Kidney (tissue), 14 donors: ENCODE results near the gene MDM4. TPM values are rescaled to one million over a fixed set of nuclear protein-coding genes. Genes with fewer than 3 reads are reported as not detected.

Experiments
- DNase-seq, 5 donors: peaks; one replicate each; pipeline ENCODE4 v3.0.0-alpha.2; 2013 to 2020
- FAIRE-seq: peaks from 2 replicates; lab custom pipeline; 2012; peaks lifted over from hg19 to GRCh38; lab: Jason Lieb, UNC
- H3K27ac ChIP-seq, 2 donors: one replicate each; pipeline ENCODE4 v1.7.0; 2013; ENCODE audit warnings: low read depth in 2 of 2, low read length in 2 of 2, inconsistent platforms in 1 of 2
- H3K27me3 ChIP-seq: one replicate; pipeline ENCODE4 v1.7.1; 2013; ENCODE audit warnings: low read length, inconsistent platforms; ENCODE audit not compliant: control insufficient read depth, insufficient read depth
- H3K36me3 ChIP-seq, 3 donors: one replicate each; pipeline versions ENCODE4 v1.7.0 to v1.7.1; 2013; ENCODE audit warnings: low read length in 3 of 3, control low read depth in 1 of 3, inconsistent platforms in 1 of 3; ENCODE audit not compliant: insufficient read depth in 3 of 3, control insufficient read depth in 2 of 3
- H3K4me1 ChIP-seq, 3 donors: one replicate each; pipeline versions ENCODE4 v1.7.0 to v1.7.1; 2013; ENCODE audit warnings: low read length in 3 of 3, inconsistent platforms in 1 of 3, low read depth in 1 of 3; ENCODE audit not compliant: control insufficient read depth in 2 of 3, insufficient read depth in 2 of 3
- H3K4me3 ChIP-seq, 3 donors: one replicate each; pipeline versions ENCODE4 v1.7.0 to v1.8.1; 2013; ENCODE audit warnings: low read length in 3 of 3, control low read depth in 1 of 3, inconsistent platforms in 1 of 3
- H3K9ac ChIP-seq, 3 donors: one replicate each; pipeline versions ENCODE4 v1.7.0 to v1.7.1; 2013; ENCODE audit warnings: low read length in 3 of 3, control low read depth in 1 of 3, inconsistent platforms in 1 of 3
- H3K9me3 ChIP-seq, 3 donors: one replicate each; pipeline versions ENCODE4 v1.7.0 to v1.7.1; 2013; ENCODE audit warnings: low read length in 3 of 3, control low read depth in 1 of 3, inconsistent platforms in 1 of 3; ENCODE audit not compliant: control insufficient read depth in 2 of 3, insufficient read depth in 1 of 3
- intact Hi-C: fragments of 100-400 bp; cut with DNase I; formaldehyde crosslinking; loops from one replicate; pipeline ENCODE4 v1.11.1; 2022
- polyA plus RNA-seq: library from polyadenylated mRNA; stranded (reverse); fragments of 350-450 nt; fragmentation: Illumina TruSeq; extraction: RNeasy Lipid Tissue Mini Kit (QIAGEN cat#74804); gene quantifications from one replicate; pipeline ENCODE4 v1.2.3, GENCODE V29; 2014; ENCODE audit warnings: low read depth, low replicate concordance; ENCODE audit not compliant: insufficient read depth
- total RNA-seq: library from RNA; stranded (reverse); fragmentation: NEBNext Ultra II Directional; extraction: Animal tissue kit (Norgen Biotek cat#: 25700); gene quantifications from one replicate; pipeline ENCODE4 v1.2.1, GENCODE V29; 2021
- TF ChIP-seq, protein P1 (sequence below): IDR thresholded peaks from 3 replicates; pipeline ENCODE4 v1.5.1; 2012; ENCODE audit warnings: mild to moderate bottlenecking, moderate library complexity, borderline replicate concordance; ENCODE audit not compliant: insufficient read depth; ENCODE audit errors: extremely low read depth
- donor health status: control.
- donor health status: control.
- donor health status: control.
- donor health status: control.
- donor health status: control.
- donor health status: DM: yes; HTN: yes; CAD: no.
- donor health status: Normal renal cell carcinoma (clear cell type).

The MDM4 gene
- total and polyA plus RNA-seq, 2 donors from 2014 or later = 6.3 to 87.9 TPM

DNA sequence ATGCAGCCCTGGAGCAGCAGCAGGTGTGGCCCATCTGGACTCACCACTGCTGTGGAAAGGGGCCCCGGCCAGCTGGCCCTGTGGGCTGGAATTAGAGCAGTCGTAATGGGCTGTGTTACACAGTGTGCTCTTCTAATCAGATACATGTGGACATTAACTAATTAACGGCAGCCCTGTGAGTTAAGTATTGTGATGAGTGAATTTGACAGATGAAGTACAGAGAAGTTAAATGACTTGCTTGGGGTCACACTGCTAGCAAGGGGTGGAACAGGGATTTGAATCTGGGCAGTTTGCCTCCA, 58.6 kb downstream of the MDM4 start:
- Histone ChIP-seq H3K36me3 (no peaks in the 10 kb centered on the region), H3K4me1 (no peaks in the 10 kb centered on the region), H3K9me3 (no peaks in the 10 kb centered on the region), H3K27me3 (no peaks in the 10 kb centered on the region), H3K9ac (no peak overlapping the region), H3K4me3 (no peak overlapping the region), H3K27ac (no peak overlapping the region)
- DNase-seq = peak in 2 of 5 donors; percentile 33 to 56
- intact Hi-C loops = no loop called here
- FAIRE-seq = no peak
- TF ChIP-seq, protein P1, sequence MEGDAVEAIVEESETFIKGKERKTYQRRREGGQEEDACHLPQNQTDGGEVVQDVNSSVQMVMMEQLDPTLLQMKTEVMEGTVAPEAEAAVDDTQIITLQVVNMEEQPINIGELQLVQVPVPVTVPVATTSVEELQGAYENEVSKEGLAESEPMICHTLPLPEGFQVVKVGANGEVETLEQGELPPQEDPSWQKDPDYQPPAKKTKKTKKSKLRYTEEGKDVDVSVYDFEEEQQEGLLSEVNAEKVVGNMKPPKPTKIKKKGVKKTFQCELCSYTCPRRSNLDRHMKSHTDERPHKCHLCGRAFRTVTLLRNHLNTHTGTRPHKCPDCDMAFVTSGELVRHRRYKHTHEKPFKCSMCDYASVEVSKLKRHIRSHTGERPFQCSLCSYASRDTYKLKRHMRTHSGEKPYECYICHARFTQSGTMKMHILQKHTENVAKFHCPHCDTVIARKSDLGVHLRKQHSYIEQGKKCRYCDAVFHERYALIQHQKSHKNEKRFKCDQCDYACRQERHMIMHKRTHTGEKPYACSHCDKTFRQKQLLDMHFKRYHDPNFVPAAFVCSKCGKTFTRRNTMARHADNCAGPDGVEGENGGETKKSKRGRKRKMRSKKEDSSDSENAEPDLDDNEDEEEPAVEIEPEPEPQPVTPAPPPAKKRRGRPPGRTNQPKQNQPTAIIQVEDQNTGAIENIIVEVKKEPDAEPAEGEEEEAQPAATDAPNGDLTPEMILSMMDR = no peak

DNA sequence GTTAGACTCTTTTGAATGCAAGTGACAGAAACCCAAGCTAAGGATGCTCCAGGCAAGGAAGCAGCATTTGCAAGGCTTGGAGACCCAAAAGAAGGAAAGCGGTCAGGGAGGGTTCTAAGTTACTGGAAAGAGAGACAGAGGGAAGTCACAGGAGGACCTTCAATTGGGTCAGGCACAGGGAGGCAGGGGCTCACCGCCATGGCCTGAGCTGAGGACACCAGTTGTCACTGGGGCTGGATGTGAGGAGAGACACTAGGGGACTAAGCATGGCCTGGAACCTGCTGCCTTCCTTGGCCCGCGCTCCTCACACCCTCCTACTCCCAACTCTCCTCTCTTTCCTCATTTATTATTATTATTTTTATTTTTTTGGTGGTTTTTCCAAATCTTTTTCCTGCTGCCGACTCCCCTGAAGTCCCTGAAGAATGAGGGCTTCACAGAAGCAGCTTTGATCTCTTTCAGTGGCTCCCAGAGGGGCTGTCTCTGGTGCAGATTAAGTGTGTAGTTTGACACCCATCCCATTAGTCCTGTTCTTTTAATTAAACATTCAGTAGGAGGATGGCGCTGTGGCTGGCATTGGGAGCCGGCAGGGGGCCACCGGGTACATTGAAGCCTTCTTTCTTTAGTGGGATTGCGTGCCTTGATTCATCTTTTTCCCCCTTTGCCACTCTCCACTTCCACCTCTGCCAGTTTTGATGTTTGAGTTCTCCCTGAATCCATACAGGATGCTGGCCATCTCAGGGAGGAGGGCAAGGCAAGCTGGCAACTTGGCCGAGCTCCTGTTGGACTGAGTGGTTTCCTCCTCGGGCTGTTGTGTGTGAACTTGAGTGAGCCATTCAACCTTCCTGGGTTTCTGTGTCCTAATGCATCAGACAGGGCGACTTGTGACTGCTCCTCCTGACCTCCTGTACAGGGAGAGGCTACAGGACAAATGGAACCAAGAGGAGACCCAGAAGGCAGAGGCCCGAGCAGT, 59.3 kb downstream of the MDM4 start:
- H3K4me3 ChIP-seq = no peak overlapping the region
- DNase-seq (no peak), FAIRE-seq (no peak)
- H3K27ac ChIP-seq = no peak overlapping the region
- TF ChIP-seq, protein P1 = no peak
- H3K27me3 ChIP-seq = no peaks in the 10 kb centered on the region
- no peaks in the 10 kb centered on the region for H3K36me3 ChIP-seq
- H3K4me1 ChIP-seq = no peaks in the 10 kb centered on the region
- intact Hi-C loops = no loop called here
- H3K9me3 ChIP-seq = no peaks in the 10 kb centered on the region
- H3K9ac ChIP-seq = no peak overlapping the region

DNA sequence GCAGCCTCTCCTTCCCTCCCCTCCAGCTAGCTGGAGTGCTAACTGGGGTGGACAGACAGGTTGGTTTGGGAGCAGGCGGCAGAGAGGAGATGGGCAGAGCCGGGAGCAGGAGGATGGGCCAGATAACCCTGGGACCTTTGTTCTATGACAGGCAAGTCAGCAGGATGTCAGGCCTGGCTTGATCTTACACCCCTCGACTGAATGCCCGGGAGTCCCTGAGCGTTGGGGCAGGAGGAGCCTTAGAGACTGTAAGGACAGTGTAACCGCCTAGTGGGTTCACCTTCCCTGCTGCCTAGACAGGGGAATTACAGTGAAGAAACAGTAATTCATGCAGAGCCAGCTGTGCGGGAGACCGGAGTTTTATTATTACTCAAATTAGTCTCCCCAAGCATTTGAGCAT, 60.2 kb downstream of the MDM4 start:
- FAIRE-seq = no peak
- TF ChIP-seq, protein P1 = no peak
- H3K9me3 ChIP-seq = no peaks in the 10 kb centered on the region
- no peak for DNase-seq
- H3K27me3 ChIP-seq = no peaks in the 10 kb centered on the region
- intact Hi-C loops = no loop called here
- no peak overlapping the region for H3K27ac ChIP-seq
- no peaks in the 10 kb centered on the region for H3K36me3 ChIP-seq
- H3K4me1 ChIP-seq = no peaks in the 10 kb centered on the region
- no peak overlapping the region for H3K4me3 ChIP-seq
- H3K9ac ChIP-seq = no peak overlapping the region
